H54 (cell line): Measurements from ENCODE around the gene PPIF.

Source experiments
- DNase-seq: peaks from one replicate; pipeline ENCODE4 v3.0.0; 2011; ENCODE audit warnings: low spot score, mixed read lengths; ENCODE audit not compliant: insufficient read length
- FAIRE-seq: peaks from 3 replicates; lab custom pipeline; 2011; peaks lifted over from hg19 to GRCh38; lab: Jason Lieb, UNC
- POLR2A ChIP-seq: IDR thresholded peaks from 2 replicates; pipeline ENCODE4 v1.6.1; 2011; ENCODE audit warnings: low read depth, mild to moderate bottlenecking, low read length

The PPIF gene

GRCh38 chr10:79354141-79354540, 6.9 kb downstream of the PPIF start:
- DNase-seq (peak; percentile 9), FAIRE-seq (no peak)
- no peak for TF ChIP-seq POLR2A

- DNase-seq, result peak; percentile 12
- TF ChIP-seq POLR2A, result no peak
- FAIRE-seq, result no peak
These were observed 7.3 kb downstream of the PPIF start for GRCh38 chr10:79354615-79355014.

GRCh38 chr10:79355420-79356017, 8.2 kb downstream of the PPIF start:
- TF ChIP-seq POLR2A, result no peak
- FAIRE-seq, result no peak
- peak; percentile 11 for DNase-seq

GRCh38 chr10:79356104-79356503, 8.8 kb downstream of the PPIF start:
- no peak for TF ChIP-seq POLR2A
- FAIRE-seq, result no peak
- DNase-seq, result peak; percentile 27

GRCh38 chr10:79357180-79357579, 9.9 kb downstream of the PPIF start:
- FAIRE-seq (no peak), DNase-seq (peak; percentile 7)
- TF ChIP-seq POLR2A, result no peak

GRCh38 chr10:79358811-79359210, 11.5 kb downstream of the PPIF start:
- no peak for FAIRE-seq

GRCh38 chr10:79359816-79360498, 12.7 kb downstream of the PPIF start:
- no peak for TF ChIP-seq POLR2A
- DNase-seq (no peak), FAIRE-seq (no peak)

More at GRCh38 chr10:79358811-79359210, 11.5 kb downstream of the PPIF start:
- TF ChIP-seq POLR2A, result no peak
- no peak for DNase-seq

- DNase-seq (peak; percentile 12), FAIRE-seq (no peak)
- TF ChIP-seq POLR2A, result no peak
These were observed 13.5 kb downstream of the PPIF start for GRCh38 chr10:79360499-79361342.

- no peak for DNase-seq
- FAIRE-seq, result no peak
- TF ChIP-seq POLR2A, result no peak
These were observed 14.6 kb downstream of the PPIF start for GRCh38 chr10:79361726-79362397.

- DNase-seq, result no peak
- TF ChIP-seq POLR2A, result no peak
- FAIRE-seq, result no peak
These were observed 20.3 kb downstream of the PPIF start for GRCh38 chr10:79367426-79368189.

GRCh38 chr10:79372871-79373270, 25.6 kb downstream of the PPIF start:
- TF ChIP-seq POLR2A, result no peak
- no peak for FAIRE-seq
- no peak for DNase-seq

- no peak for FAIRE-seq
- TF ChIP-seq POLR2A, result no peak
- peak; percentile 92 for DNase-seq
These were observed 27.3 kb downstream of the PPIF start for GRCh38 chr10:79374312-79375191.
